Neural crest cell (in vitro differentiated cells): ENCODE data around the gene VWCE. TPM values are rescaled to one million over a fixed set of nuclear protein-coding genes. Genes with fewer than 3 reads are reported as not detected.

Experiments
- DNase-seq: peaks from one replicate; pipeline ENCODE4 v3.0.0; 2021; ENCODE audit warnings: low read depth, mixed read lengths, low spot score
- H3K27ac Mint-ChIP-seq: one replicate; pipeline ENCODE4 v1.8.0; 2021; ENCODE audit warnings: mild to moderate bottlenecking, mixed read lengths; ENCODE audit not compliant: unreplicated experiment
- H3K27me3 Mint-ChIP-seq: 2 replicates; pipeline ENCODE4 v1.8.0; 2021; ENCODE audit warnings: low read depth, mild to moderate bottlenecking, mixed read lengths
- H3K36me3 Mint-ChIP-seq: 2 replicates; pipeline ENCODE4 v1.8.0; 2021; ENCODE audit warnings: low read depth, mild to moderate bottlenecking, mixed read lengths
- H3K4me1 Mint-ChIP-seq: 2 replicates; pipeline ENCODE4 v1.8.0; 2021; ENCODE audit warnings: mixed read lengths
- H3K4me3 Mint-ChIP-seq: one replicate; pipeline ENCODE4 v1.8.0; 2021; ENCODE audit warnings: mild to moderate bottlenecking, mixed read lengths
- H3K9me3 Mint-ChIP-seq: 2 replicates; pipeline ENCODE4 v1.8.0; 2021; ENCODE audit warnings: mixed read lengths
- CTCF ChIP-seq: fragments of 200-600 bp; sonication (generic); conservative IDR thresholded peaks from 2 replicates; pipeline ENCODE4 v1.5.0; 2021; ENCODE audit warnings: antibody characterized with exemption, mild to moderate bottlenecking
- long read RNA-seq: library from polyadenylated mRNA; unstranded; transcript quantifications from one replicate; pipeline ENCODE4 v2.0.0, GENCODE V29; 2020
- total RNA-seq: library from RNA; stranded (reverse); gene quantifications from 2 replicates; pipeline ENCODE4 v1.2.1, GENCODE V29; 2021

VWCE gene
- total RNA-seq: 42.0 and 42.1 TPM in 2 replicates
- long read RNA-seq, partial matches to known transcripts: 1 of 4 reads
- long read RNA-seq, other reads (novel, unspliced or antisense): 3 of 4 reads

GRCh38 chr11:61294717-61295595, at the start of gene VWCE:
VWCE (minus strand) TSS chr11:61295316; CDS start chr11:61295037, 279 bp downstream.
- Mint-ChIP-seq H3K36me3 (peaks cover 21% of the 10 kb centered on the region), H3K27ac (peak within 1 kb of the TSS; percentile 83), H3K4me3 (peak within 1 kb of the TSS; percentile 95), H3K9me3 (no peaks in the 10 kb centered on the region), H3K27me3 (peaks cover 7% of the 10 kb centered on the region), H3K4me1 (peaks cover 50% of the 10 kb centered on the region)
- TF ChIP-seq CTCF: no peak
- DNase-seq: peak; percentile 74

- no peak for TF ChIP-seq CTCF
- H3K36me3 Mint-ChIP-seq: no peaks in the 10 kb centered on the region
- H3K27me3 Mint-ChIP-seq: no peaks in the 10 kb centered on the region
- H3K4me3 Mint-ChIP-seq: no peak overlapping the region
- no peak for DNase-seq
- no peaks in the 10 kb centered on the region for H3K4me1 Mint-ChIP-seq
- H3K27ac Mint-ChIP-seq: peak overlapping the region; percentile 93
- H3K9me3 Mint-ChIP-seq: no peaks in the 10 kb centered on the region
These were observed 49.0 kb upstream of the VWCE start for GRCh38 chr11:61343792-61344745.

GRCh38 chr11:61342207-61342803, 47.2 kb upstream of the VWCE start:
- Mint-ChIP-seq H3K36me3 (no peaks in the 10 kb centered on the region), H3K9me3 (no peaks in the 10 kb centered on the region), H3K4me1 (no peaks in the 10 kb centered on the region), H3K27ac (no peak overlapping the region), H3K27me3 (no peaks in the 10 kb centered on the region), H3K4me3 (no peak overlapping the region)
- DNase-seq: no peak
- TF ChIP-seq CTCF: no peak

- H3K27me3 Mint-ChIP-seq: no peaks in the 10 kb centered on the region
- DNase-seq: no peak
These were observed 46.6 kb upstream of the VWCE start for GRCh38 chr11:61341706-61342105.

More at GRCh38 chr11:61341706-61342105, 46.6 kb upstream of the VWCE start:
- no peak overlapping the region for H3K27ac Mint-ChIP-seq
- H3K4me1 Mint-ChIP-seq: peaks cover 6% of the 10 kb centered on the region
- H3K9me3 Mint-ChIP-seq: no peaks in the 10 kb centered on the region
- TF ChIP-seq CTCF: no peak
- no peaks in the 10 kb centered on the region for H3K36me3 Mint-ChIP-seq
- H3K4me3 Mint-ChIP-seq: no peak overlapping the region
